SK-N-DZ (cell line): ENCODE data around the gene NFIB.

Source experiments
- DNase-seq: peaks from one replicate; pipeline ENCODE4 v3.0.0-alpha.2; 2015; ENCODE audit warnings: low spot score

The NFIB gene

DNA sequence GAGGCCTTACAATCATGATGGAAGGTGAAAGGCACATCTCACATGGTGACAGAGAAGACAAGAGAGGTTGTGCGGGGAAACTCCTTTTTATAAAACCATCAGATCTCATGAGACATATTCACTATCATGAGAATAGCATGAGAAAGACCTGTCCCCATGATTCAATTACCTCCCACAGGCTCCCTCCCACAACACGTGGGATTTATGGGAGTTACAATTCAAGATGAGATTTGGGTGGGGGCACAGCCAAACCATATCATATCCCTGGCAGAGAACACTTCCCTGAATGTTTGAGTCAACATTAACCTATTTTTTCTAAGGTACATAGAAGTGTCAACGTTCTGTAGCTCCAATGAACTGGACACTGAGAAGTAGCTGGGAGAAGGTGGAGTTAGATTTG, 280.9 kb downstream of the NFIB start:
- no peak for DNase-seq
